Upper lobe of left lung (tissue), 6 donors: Measurements from ENCODE around the gene MAOA. TPM values are rescaled to one million over a fixed set of nuclear protein-coding genes. Genes with fewer than 3 reads are reported as not detected.

Experiments
- ATAC-seq, 2 donors: fragments of 200-7000 bp; cut with Tn5 transposase; one replicate each; pipeline ENCODE4 v1.9.1; 2022; ENCODE audit warnings: mild to moderate bottlenecking in 2 of 2, moderate library complexity in 2 of 2; ENCODE audit not compliant: low FRiP score in 2 of 2
- DNase-seq, 2 donors: peaks; one replicate each; pipeline ENCODE4 v3.0.0-alpha.2; 2019 to 2020
- H3K27ac ChIP-seq, 4 donors: fragments of 200-600 bp; sonication (generic); one replicate each; pipeline ENCODE4 v1.5.1; 2016 to 2019
- H3K27me3 ChIP-seq, 4 donors: fragments of 200-600 bp; sonication (generic); one replicate each; pipeline ENCODE4 v1.5.1; 2017 to 2019
- H3K36me3 ChIP-seq, 4 donors: fragments of 200-600 bp; sonication (generic); one replicate each; pipeline ENCODE4 v1.5.1; 2016 to 2019
- H3K4me1 ChIP-seq, 4 donors: fragments of 200-600 bp; sonication (generic); one replicate each; pipeline ENCODE4 v1.5.1; 2018 to 2019
- H3K4me3 ChIP-seq, 4 donors: fragments of 200-600 bp; sonication (generic); one replicate each; pipeline ENCODE4 v1.5.1; 2017 to 2019; ENCODE audit warnings: mild to moderate bottlenecking in 2 of 4, moderate library complexity in 1 of 4
- H3K9me3 ChIP-seq, 4 donors: fragments of 200-600 bp; sonication (generic); one replicate each; pipeline ENCODE4 v1.5.1; 2018 to 2019
- CTCF ChIP-seq, 6 experiments: fragments of 450-650 bp in 4 of 6; fragments of 200-600 bp in 2 of 6; sonication (generic) in 2 of 6; IDR thresholded peaks; one replicate each; pipeline ENCODE4 v1.5.1; 2016 to 2019; ENCODE audit warnings: antibody characterized with exemption in 6 of 6
- EP300 ChIP-seq, 4 donors: sonication (generic); formaldehyde crosslinking; IDR thresholded peaks; one replicate each; pipeline ENCODE4 v1.5.1; 2017; ENCODE audit warnings: antibody characterized with exemption in 4 of 4, control low read depth in 2 of 4
- POLR2A ChIP-seq, 4 donors: fragments of 450-650 bp; IDR thresholded peaks; one replicate each; pipeline ENCODE4 v1.5.1; 2016 to 2017; ENCODE audit warnings: antibody characterized with exemption in 4 of 4, mild to moderate bottlenecking in 2 of 4
- POLR2AphosphoS5 ChIP-seq, 2 donors: sonication (generic); formaldehyde crosslinking; IDR thresholded peaks; one replicate each; pipeline ENCODE4 v1.5.1; 2017; ENCODE audit warnings: antibody characterized with exemption in 2 of 2
- WGBS, 2 donors: methylation state at CpG; one replicate each; pipeline ENCODE4 v1.1.5; 2017 to 2018; 5-methylcytosine and 5-hydroxymethylcytosine counted together
- total RNA-seq, 6 donors: library from RNA; depleted of rRNA in 4 of 6; stranded (reverse); fragments of >200 nt in 4 of 6; gene quantifications; one replicate each; pipeline versions ENCODE4 v1.1.0 to v1.2.1, GENCODE V29; 2016 to 2021
- donor health status: DM: no; HTN: no; CAD: no; lungs with moderate emphysema.
- donor health status: DM: no; HTN: yes; CAD: no; lungs with severe emphysema.

MAOA gene
- total RNA-seq, 6 donors from 2014 or later = 112 to 300 (median 204) TPM

- Histone ChIP-seq H3K27me3 (no peaks in the 10 kb centered on the region), H3K27ac (no peak overlapping the region), H3K36me3 (peaks cover 0 to 33% (median 0%) of the 10 kb centered on the region in 4 donors), H3K4me1 (peaks cover 0 to 26% (median 8%) of the 10 kb centered on the region in 4 donors), H3K9me3 (no peaks in the 10 kb centered on the region), H3K4me3 (no peak overlapping the region)
- DNase-seq (no peak), ATAC-seq (no peak)
- WGBS, 2 donors = 69 to 86% methylated on average over 3 of the region's 3 CpGs
- TF ChIP-seq EP300 (IDR thresholded peaks at IDR 0.05) (no peak), CTCF (IDR thresholded peaks at IDR 0.05) (no peak), POLR2A (IDR thresholded peaks at IDR 0.05) (no peak), POLR2AphosphoS5 (IDR thresholded peaks at IDR 0.05) (no peak)
These were observed 88.2 kb downstream of the MAOA start for GRCh38 chrX:43744284-43744683.

GRCh38 chrX:43745938-43746721 lies 90.0 kb downstream of the MAOA start:
- TF ChIP-seq EP300 (IDR thresholded peaks at IDR 0.05) (no peak), POLR2AphosphoS5 (IDR thresholded peaks at IDR 0.05) (no peak), POLR2A (IDR thresholded peaks at IDR 0.05) (no peak), CTCF (IDR thresholded peaks at IDR 0.05) (no peak)
- H3K9me3 ChIP-seq = no peaks in the 10 kb centered on the region
- ATAC-seq = no peak
- DNase-seq = no peak
- 53 to 69% methylated on average over 6 of the region's 6 CpGs for WGBS, 2 donors
- no peak overlapping the region for H3K4me3 ChIP-seq
- H3K4me1 ChIP-seq = peaks cover 10 to 31% (median 13%) of the 10 kb centered on the region in 4 donors
- H3K27ac ChIP-seq = peak overlapping the region in 1 of 4 donors; percentile 44
- peaks cover 0 to 33% (median 0%) of the 10 kb centered on the region in 4 donors for H3K36me3 ChIP-seq
- no peaks in the 10 kb centered on the region for H3K27me3 ChIP-seq

GRCh38 chrX:43747476-43747875 lies 91.4 kb downstream of the MAOA start:
- Histone ChIP-seq H3K9me3 (peaks cover 0 to 6% (median 0%) of the 10 kb centered on the region in 4 donors), H3K27me3 (no peaks in the 10 kb centered on the region), H3K36me3 (peaks cover 0 to 19% (median 0%) of the 10 kb centered on the region in 4 donors), H3K4me3 (no peak overlapping the region), H3K4me1 (peaks cover 10 to 22% (median 12%) of the 10 kb centered on the region in 4 donors), H3K27ac (peak overlapping the region in 1 of 4 donors; percentile 44)
- DNase-seq (no peak), ATAC-seq (no peak)
- TF ChIP-seq CTCF (IDR thresholded peaks at IDR 0.05) = no peak
- TF ChIP-seq POLR2AphosphoS5 (IDR thresholded peaks at IDR 0.05) = no peak
- no peak for TF ChIP-seq EP300 (IDR thresholded peaks at IDR 0.05)
- no peak for TF ChIP-seq POLR2A (IDR thresholded peaks at IDR 0.05)
- 69 to 93% methylated on average over 1 to 2 of the region's 2 CpGs for WGBS, 2 donors

- 3 to 7% methylated on average over 6 of the region's 6 CpGs for WGBS, 2 donors
- peak; percentile 82 to 90 for ATAC-seq
These were observed 94.2 kb downstream of the MAOA start for GRCh38 chrX:43750248-43750676.

More at GRCh38 chrX:43750248-43750676, 94.2 kb downstream of the MAOA start:
- H3K4me3 ChIP-seq = no peak overlapping the region
- peaks cover 0 to 6% (median 0%) of the 10 kb centered on the region in 4 donors for H3K9me3 ChIP-seq
- no peaks in the 10 kb centered on the region for H3K27me3 ChIP-seq
- H3K36me3 ChIP-seq = no peaks in the 10 kb centered on the region
- TF ChIP-seq CTCF (IDR thresholded peaks at IDR 0.05) (peak; percentile 43 to 59 (median 50)), POLR2AphosphoS5 (IDR thresholded peaks at IDR 0.05) (peak in 1 of 2 donors; percentile 8), POLR2A (IDR thresholded peaks at IDR 0.05) (no peak)
- DNase-seq = peak in 1 of 2 donors; percentile 56
- H3K4me1 ChIP-seq = peaks cover 6 to 10% (median 8%) of the 10 kb centered on the region in 4 donors
- H3K27ac ChIP-seq = no peak overlapping the region
